NCI-H187 treated with DMSO at 0.1 percent for 48 hours (cell line): Measurements from ENCODE around the gene LYRM4.

Experiments used
- DNase-seq: peaks from one replicate; lab custom pipeline; 2025; lab: John Stamatoyannopoulos, UW

Gene LYRM4

GRCh38 chr6:5174756-5175549 lies 85.8 kb downstream of the LYRM4 start:
- DNase-seq = no peak

DNA sequence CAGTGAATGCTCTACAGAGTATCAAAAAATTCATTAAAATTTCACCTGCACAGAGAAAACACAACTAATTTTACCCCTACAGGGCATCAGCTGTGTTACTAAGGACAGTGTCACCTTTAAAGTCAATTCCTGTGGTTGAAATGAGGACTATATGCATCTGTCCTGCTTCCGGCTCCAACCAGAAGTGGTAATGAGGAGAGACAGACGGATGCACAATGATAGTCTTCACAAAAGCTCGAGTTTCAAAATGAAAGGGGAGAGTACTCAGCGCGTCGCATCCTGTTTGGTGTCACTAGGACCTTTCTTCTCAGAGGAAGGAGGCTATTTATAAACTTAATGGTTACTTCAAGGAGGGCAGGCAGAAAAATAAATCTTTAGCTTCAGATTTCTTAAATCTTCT lies 86.5 kb downstream of the LYRM4 start:
- DNase-seq = no peak

DNA sequence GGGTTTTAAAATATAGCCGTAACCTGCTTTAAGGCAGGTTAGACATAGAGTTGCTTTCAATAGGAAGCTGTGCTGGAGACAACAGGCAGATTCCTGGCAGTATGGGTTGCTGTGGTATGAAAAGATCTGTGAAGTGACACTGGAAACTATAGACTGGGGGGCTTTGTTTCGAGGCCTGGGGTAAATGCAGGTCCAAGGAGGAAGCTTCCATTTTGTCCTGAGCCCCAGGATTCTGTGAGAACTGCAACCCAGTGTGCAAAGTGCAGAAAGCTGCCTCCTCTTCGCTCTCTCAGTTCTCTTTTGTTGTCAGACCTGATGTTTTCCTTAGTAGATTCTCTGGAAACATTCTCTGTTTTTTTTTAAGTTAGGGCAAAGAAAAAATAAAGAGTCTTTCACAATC lies 86.9 kb downstream of the LYRM4 start:
- no peak for DNase-seq

- no peak for DNase-seq
Measured at GRCh38 chr6:5172897-5173474, 87.8 kb downstream of the LYRM4 start.

DNA sequence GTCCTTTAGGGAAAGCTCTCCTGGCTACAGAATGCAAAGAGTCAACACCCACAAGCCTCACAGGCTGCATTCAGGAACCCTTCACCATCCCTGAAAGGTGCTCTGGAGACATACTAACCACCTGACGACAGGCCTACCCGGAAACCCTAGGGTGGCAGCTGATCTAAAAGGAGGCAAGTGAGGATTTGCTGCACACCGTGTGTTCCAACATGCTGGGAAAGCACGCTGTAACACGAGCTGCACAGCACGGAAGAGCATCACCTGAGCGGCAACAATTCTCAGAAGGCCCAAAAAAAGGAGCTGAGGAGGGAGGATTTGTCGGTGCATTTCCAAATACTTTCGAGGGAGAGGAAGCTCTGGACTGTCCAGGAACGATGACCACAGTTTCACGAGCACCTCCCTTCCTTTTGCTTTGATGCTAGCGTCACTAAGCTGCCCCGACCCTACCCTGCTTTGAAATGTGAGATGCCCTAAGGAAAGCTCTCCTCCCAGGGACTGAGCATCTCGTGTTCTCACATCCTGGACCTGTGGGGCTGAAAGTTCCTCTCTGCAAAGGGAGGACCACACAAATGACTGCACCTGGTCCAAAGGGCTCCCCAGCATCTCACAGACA lies 88.6 kb downstream of the LYRM4 start:
- no peak for DNase-seq

GRCh38 chr6:5167501-5167900 lies 93.2 kb downstream of the LYRM4 start:
- DNase-seq = no peak

- DNase-seq = no peak
Measured at GRCh38 chr6:5164092-5164491, 96.7 kb downstream of the LYRM4 start.

GRCh38 chr6:5163247-5163646 lies 97.5 kb downstream of the LYRM4 start:
- DNase-seq = no peak

DNA sequence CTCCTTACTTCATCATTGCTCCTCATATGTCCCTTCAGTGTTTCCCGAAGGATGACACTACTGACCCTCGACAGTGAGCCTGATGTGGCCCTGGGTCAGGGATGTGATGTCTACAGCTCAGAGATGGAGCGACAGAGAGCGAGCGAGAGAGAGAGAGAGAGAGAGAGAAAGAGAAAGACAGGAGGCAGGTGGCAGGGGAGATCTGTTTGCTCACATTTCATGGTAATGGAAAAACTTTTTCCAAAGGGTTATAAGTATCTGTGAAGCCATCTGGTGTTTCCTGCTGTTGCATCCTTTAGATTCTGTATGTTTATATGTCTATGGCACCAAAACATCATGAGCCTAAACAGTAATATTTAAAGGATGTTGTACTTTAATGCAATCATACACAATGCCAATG lies 98.4 kb downstream of the LYRM4 start:
- DNase-seq = no peak

GRCh38 chr6:5160206-5160605 lies 100.5 kb downstream of the LYRM4 start:
- DNase-seq = no peak

DNA sequence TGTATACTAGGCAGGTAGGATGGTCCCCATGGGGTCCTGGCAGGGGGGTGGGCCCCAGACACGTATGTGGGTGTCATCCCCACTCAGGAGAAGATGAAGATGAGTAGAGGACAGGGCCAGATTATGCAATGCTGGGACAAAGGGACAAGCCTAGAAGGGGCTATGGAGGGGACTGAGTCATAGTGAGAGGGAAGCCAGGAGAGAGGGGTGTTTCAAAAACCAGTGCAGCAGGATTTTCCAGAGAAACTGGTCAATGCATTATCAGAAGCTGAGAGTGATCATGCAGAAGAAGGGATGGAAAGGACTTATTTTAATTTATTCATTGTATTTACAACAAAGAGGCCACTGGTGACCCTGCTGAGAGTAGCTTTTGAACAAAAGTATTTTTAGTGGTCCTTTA lies 101.6 kb downstream of the LYRM4 start:
- DNase-seq = no peak

- DNase-seq = no peak
Measured at GRCh38 chr6:5158180-5158579, 102.6 kb downstream of the LYRM4 start.

- DNase-seq = no peak
Measured at GRCh38 chr6:5157621-5158138, 103.1 kb downstream of the LYRM4 start.

DNA sequence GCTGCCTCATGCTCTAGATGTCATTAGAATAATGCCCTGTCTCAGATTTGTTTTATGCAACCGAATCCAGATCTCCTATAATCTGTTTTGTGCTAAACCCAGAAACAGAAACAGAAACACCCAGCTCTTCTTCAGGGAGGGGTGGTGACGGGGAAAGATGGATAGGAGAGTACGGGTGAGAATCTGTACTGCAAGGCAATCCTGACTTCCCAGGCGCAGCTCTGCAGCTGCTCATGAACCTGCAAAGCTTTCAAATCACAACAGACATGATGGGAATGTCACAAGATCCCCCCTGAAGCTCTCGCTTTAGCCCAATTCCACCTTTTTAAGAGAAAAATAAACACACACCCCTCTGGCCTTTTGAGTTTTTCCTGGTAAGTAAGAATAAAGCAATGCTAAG lies 104.1 kb downstream of the LYRM4 start:
- DNase-seq = no peak

DNA sequence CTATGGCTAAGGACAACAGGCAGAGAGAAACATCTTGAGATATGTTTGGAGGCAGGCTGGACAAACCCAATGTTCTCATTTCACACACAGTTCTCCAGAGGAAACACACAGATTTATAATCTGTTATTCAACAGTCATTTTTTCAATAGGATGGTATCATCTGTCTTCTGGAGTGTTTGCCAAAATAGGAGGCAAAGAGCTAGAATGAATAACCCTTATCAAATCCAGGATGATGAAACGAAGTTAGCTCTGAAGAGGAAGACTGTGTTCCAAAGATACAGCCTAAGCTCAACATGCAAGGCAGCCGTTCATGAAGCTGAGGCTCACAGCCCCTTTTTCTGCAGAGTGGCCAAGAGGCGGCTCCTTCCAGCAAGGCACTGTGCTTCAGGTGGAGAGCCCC lies 104.8 kb downstream of the LYRM4 start:
- DNase-seq = no peak

- DNase-seq = no peak
Measured at GRCh38 chr6:5153186-5153585, 107.6 kb downstream of the LYRM4 start.

GRCh38 chr6:5152460-5152859 lies 108.3 kb downstream of the LYRM4 start:
- DNase-seq = no peak

DNA sequence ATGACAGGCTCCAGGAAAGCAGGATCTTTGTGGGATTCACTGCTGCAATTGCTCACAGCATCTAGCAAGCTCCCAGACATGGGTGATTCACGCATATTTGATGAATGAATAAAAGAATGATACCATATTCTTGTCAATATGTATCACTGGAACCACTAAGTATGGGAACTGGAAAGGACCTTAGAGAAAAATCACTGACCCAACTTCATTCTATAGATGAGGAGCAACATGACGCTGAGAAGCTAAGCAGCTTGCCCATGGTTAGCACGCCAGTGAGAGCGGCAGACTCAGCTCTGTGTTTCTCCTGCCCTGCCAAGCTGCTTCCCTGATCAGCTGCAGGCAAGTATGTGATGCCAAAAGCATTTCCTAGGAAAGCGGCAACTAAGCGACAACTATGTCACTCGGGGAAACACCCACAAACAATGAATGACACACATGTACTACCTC lies 108.8 kb downstream of the LYRM4 start:
- DNase-seq = no peak

- no peak for DNase-seq
Measured at GRCh38 chr6:5151360-5151954, 109.3 kb downstream of the LYRM4 start.

DNA sequence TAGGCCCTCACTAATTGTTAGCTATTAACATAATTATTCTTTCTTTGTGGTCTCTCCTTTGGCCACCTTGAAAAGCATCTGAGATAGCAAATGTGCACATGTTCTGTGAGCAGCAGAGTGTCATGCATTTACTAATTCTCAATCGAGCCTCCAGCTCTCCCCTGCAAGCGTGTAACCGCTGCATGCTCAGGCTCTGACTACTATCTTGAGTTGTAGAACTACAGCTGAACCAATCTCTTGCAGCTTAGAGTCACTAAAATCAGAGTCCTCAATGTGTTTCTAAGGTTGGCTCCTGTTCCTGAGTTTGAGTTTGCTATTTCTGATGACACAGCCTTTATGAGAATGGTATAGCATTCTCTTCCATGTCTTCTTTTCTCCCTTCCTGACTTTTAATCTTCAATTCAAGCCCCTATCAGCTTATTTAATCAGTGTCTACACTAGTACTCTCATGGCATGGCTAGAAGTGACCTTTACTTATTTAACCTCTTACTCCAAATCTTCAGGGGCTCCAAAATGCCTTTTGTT lies 110.1 kb downstream of the LYRM4 start:
- no peak for DNase-seq

DNA sequence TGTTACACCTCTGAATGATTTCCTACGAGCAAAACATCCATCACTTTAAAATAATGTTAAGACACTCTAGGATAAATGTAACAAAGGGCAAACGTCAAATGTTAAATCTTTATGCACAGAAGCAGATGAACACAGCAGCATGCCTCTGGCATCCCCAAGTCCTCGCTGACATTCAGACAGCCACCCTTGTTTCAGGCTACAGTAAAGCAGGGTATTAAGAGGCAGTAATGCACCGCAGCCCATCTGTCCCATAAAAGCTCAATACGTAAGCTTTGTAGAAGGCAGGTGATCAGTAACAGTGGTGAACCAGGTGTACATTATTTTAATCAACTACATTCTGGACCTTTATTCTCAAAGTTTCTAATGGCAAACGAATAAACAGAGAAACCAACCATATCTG lies 110.9 kb downstream of the LYRM4 start:
- DNase-seq = no peak

GRCh38 chr6:5149159-5149704 lies 111.5 kb downstream of the LYRM4 start:
- no peak for DNase-seq
